Adrenal gland (tissue), 12 donors: ENCODE results near the gene CCDC175. TPM values are rescaled to one million over a fixed set of nuclear protein-coding genes. Genes with fewer than 3 reads are reported as not detected.

Source experiments
- DNase-seq, 7 donors: peaks; one replicate each; pipeline ENCODE4 v3.0.0-alpha.2; 2019 to 2020
- H3K27ac ChIP-seq, 5 donors: fragments of 200-600 bp; sonication (generic) in 4 of 5; 1 replicate in 3 of 5; 2 replicates in 2 of 5; pipeline versions ENCODE4 v1.5.1 to v1.8.0; 2016 to 2020; ENCODE audit warnings: mild to moderate bottlenecking in 1 of 5
- H3K27me3 ChIP-seq: fragments of 200-600 bp; 2 replicates; pipeline ENCODE4 v1.8.0; 2021
- H3K36me3 ChIP-seq, 2 donors: fragments of 200-600 bp; replicated peaks in 1 of 2; 1 replicate in 1 of 2; 2 replicates in 1 of 2; pipeline versions ENCODE4 v1.5.1 to v1.8.0; 2018 to 2022
- H3K4me1 ChIP-seq, 2 donors: fragments of 200-600 bp; replicated peaks in 1 of 2; 1 replicate in 1 of 2; 2 replicates in 1 of 2; pipeline versions ENCODE4 v1.5.1 to v1.8.0; 2018 to 2021
- H3K4me3 ChIP-seq, 4 donors: fragments of 200-600 bp; sonication (generic) in 3 of 4; one replicate each; pipeline ENCODE4 v1.5.1; 2016 to 2018
- H3K9me3 ChIP-seq, 3 donors: fragments of 200-600 bp; sonication (generic) in 1 of 3; replicated peaks in 1 of 3; 1 replicate in 2 of 3; 2 replicates in 1 of 3; pipeline versions ENCODE4 v1.5.1 to v1.8.0; 2016 to 2021
- CTCF ChIP-seq, 6 experiments: fragments of 450-650 bp in 4 of 6; fragments of 200-600 bp in 2 of 6; sonication (generic) in 1 of 6; IDR thresholded peaks; 1 replicate in 5 of 6; 2 replicates in 1 of 6; pipeline versions ENCODE4 v1.5.1 to v1.8.0; 2016 to 2021; ENCODE audit warnings: antibody characterized with exemption in 6 of 6, mild to moderate bottlenecking in 2 of 6, moderate library complexity in 1 of 6
- POLR2A ChIP-seq, 2 donors: fragments of 450-650 bp; IDR thresholded peaks; one replicate each; pipeline ENCODE4 v1.6.1; 2017; ENCODE audit warnings: antibody characterized with exemption in 2 of 2, mild to moderate bottlenecking in 2 of 2, moderate library complexity in 1 of 2
- WGBS, 4 donors: extraction: QIAGEN DNeasy Blood & Tissue Kit in 2 of 4; methylation state at CpG; one replicate each; pipeline versions ENCODE4 v1.1.5 to v1.1.7; 2013 to 2017; 5-methylcytosine and 5-hydroxymethylcytosine counted together
- intact Hi-C, 2 donors: fragments of 100-400 bp; cut with DNase I; formaldehyde crosslinking; loops; one replicate each; pipeline versions ENCODE4 v1.14.1 to v1.15.0; 2022 to 2023
- polyA plus RNA-seq, 3 donors: library from polyadenylated mRNA; stranded (reverse); fragments of 200-250 nt in 2 of 3; fragments of 350-450 nt in 1 of 3; fragmentation: Illumina TruSeq in 1 of 3; extraction: RNeasy Lipid Tissue Mini Kit (QIAGEN cat#74804) in 1 of 3; gene quantifications; one replicate each; pipeline ENCODE4 v1.2.3, GENCODE V29; 2013 to 2014
- total RNA-seq, 9 donors: library from RNA; depleted of rRNA in 4 of 9; stranded (reverse); fragments of >200 nt in 4 of 9; fragments of 120-200 nt in 1 of 9; fragmentation: NEBNext Ultra II Directional in 1 of 9; extraction: Animal tissue kit (Norgen Biotek cat#: 25700) in 1 of 9; gene quantifications; one replicate each; pipeline versions ENCODE4 v1.1.0 to v1.2.4, GENCODE V29; 2013 to 2023
- donor health status: healthy with polysubstance abuse.
- donor health status: Bipolar disorder and iron deficiency.
- donor health status: DM: yes; HTN: yes; CAD: no.
- donor health status: DM: no; HTN: no; CAD: no.
- donor health status: DM: no; HTN: no; CAD: no.
- donor health status: DM: yes; HTN: yes; CAD: no.

The CCDC175 gene
- total and polyA plus RNA-seq, 12 donors: 0.49 to 0.77 TPM; not detected in 10

DNA sequence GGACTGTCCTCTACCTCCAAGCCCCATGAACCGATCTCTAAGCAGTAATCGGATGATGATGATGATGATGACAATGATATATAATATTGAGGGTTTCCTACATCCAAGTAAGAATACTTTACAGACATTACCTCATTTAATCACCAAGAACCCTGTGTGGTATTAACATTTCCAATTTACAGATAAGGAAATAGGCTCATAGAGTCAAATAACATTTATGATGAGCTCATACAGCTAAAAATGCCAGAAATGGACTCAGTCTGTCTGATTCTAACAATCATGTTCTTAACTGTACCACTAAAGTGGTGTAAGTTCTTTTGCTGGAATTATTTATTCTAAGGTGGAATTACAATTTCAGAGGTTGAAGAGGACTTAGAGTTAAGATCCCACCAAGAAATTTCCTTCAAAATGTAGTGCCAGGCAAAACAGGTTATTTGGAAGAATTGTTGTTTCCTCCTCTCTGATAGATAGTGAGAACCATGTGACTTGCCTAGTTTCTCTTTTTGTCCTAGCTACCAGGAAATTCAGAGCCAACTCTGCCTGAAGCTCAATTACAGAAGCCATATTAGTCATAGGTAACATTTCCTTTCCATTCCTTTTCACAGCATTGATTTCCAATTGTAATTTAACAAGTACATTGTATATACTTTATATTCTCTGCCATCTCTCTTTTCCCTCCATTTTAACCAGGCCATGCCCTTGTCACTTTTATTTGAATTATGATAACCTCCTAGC is 23.8 kb upstream of the CCDC175 start:
- H3K4me1 ChIP-seq: no peaks in the 10 kb centered on the region
- no peaks in the 10 kb centered on the region for H3K27me3 ChIP-seq
- 78 to 90% (median 88%) methylated on average over 2 of the region's 2 CpGs for WGBS, 4 donors
- no peak overlapping the region for H3K27ac ChIP-seq
- no peak for DNase-seq
- no peaks in the 10 kb centered on the region for H3K9me3 ChIP-seq
- no peaks in the 10 kb centered on the region for H3K36me3 ChIP-seq
- TF ChIP-seq CTCF (IDR thresholded peaks at IDR 0.05): no peak
- no peak for TF ChIP-seq POLR2A (IDR thresholded peaks at IDR 0.05)
- no peak overlapping the region for H3K4me3 ChIP-seq
- intact Hi-C loops: no loop called here

DNA sequence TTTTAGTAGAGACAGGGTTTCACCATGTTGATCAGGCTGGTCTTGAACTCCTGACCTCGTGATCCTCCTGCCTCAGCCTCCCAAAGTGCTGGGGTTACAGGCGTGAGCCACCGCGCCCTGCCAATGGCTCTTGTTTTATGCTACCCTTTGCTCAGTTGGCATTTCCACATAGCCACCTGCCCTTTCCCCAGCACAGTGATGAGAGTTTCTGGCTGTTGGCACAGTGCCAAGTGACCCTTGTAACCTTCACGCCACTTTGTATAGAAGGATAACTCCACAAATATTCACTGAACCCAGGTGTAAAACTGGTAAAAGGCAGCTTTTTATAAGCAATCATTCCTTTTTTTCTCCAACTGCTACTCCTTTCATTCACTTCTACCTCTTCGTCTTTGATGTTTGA is 18.5 kb upstream of the CCDC175 start:
- 67 to 90% (median 82%) methylated on average over 2 to 6 of the region's 6 CpGs for WGBS, 4 donors

DNA sequence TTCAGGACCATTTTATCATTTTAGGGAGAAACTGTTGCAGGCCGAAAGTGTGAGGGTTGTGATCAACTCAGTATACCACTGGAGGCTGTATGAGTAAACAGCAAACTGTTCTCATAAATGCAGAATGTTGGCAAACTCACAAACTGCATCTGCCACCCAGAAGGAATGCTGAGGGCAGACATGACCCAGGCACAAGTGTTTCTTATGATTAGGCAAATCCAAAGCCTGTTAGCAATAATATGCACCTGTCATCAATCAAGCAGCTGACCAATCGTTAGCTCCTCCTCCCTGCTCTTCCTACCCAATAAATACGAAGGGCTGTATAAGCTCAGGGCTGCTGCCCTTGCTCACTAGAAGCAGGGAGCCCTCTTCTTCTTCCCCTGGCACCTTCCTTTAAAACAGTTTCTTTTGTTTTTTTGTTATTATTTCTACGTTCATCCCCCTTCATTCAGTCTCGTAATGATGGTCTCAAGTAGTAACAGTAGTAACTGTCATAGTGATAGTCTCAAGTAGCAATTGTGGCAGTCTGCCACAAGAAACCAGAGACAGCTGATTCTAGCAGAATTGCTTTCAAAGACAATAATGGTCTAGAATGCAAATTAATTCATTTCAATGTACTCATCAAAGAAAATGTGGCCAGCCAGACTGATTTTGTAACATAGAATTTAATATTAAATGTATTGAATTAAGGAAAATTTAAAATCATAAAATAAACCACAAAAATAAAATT is 15.2 kb upstream of the CCDC175 start:
- intact Hi-C loops: no loop called here
- H3K36me3 ChIP-seq: no peaks in the 10 kb centered on the region
- WGBS, 4 donors: 79 to 86% (median 82%) methylated on average over 5 of the region's 5 CpGs
- no peaks in the 10 kb centered on the region for H3K9me3 ChIP-seq
- H3K27ac ChIP-seq: no peak overlapping the region
- no peak overlapping the region for H3K4me3 ChIP-seq
- DNase-seq: no peak
- TF ChIP-seq CTCF (IDR thresholded peaks at IDR 0.05): no peak
- TF ChIP-seq POLR2A (IDR thresholded peaks at IDR 0.05): no peak
- H3K27me3 ChIP-seq: no peaks in the 10 kb centered on the region
- no peaks in the 10 kb centered on the region for H3K4me1 ChIP-seq

More for the DNA sequence above, 18.5 kb upstream of the CCDC175 start:
- Histone ChIP-seq H3K9me3 (no peaks in the 10 kb centered on the region), H3K27ac (no peak overlapping the region), H3K27me3 (no peaks in the 10 kb centered on the region), H3K36me3 (no peaks in the 10 kb centered on the region), H3K4me1 (no peaks in the 10 kb centered on the region), H3K4me3 (no peak overlapping the region)
- TF ChIP-seq POLR2A (IDR thresholded peaks at IDR 0.05) (no peak), CTCF (IDR thresholded peaks at IDR 0.05) (no peak)
- intact Hi-C loops: no loop called here
- no peak for DNase-seq

- no peaks in the 10 kb centered on the region for H3K4me1 ChIP-seq
- TF ChIP-seq POLR2A (IDR thresholded peaks at IDR 0.05): no peak
- no peak for TF ChIP-seq CTCF (IDR thresholded peaks at IDR 0.05)
- no peaks in the 10 kb centered on the region for H3K27me3 ChIP-seq
- no peaks in the 10 kb centered on the region for H3K36me3 ChIP-seq
- H3K4me3 ChIP-seq: no peak overlapping the region
- intact Hi-C loops: no loop called here
- H3K27ac ChIP-seq: no peak overlapping the region
- no peak for DNase-seq
- 76 to 86% (median 80%) methylated on average over 3 of the region's 3 CpGs for WGBS, 4 donors
- H3K9me3 ChIP-seq: no peaks in the 10 kb centered on the region
Observed at GRCh38 chr14:59588101-59588500, 11.5 kb upstream of the CCDC175 start.
